ENCODE results near the gene ITPKB.

GRCh38 chr1:226634166-226634588, 104.9 kb downstream of the ITPKB start:
- peak; percentile 90 to 99 for TF ChIP-seq CTCF (conservative IDR thresholded peaks at IDR 0.05; ENCODE audit: low read depth in 2 of 2)
- TF ChIP-seq EZH2 (IDR thresholded peaks at IDR 0.05; ENCODE audit: low read depth, unreplicated experiment), result no peak
- TF ChIP-seq POLR2AphosphoS5 (IDR thresholded peaks at IDR 0.05; ENCODE audit: low read depth), result no peak
- no peak for TF ChIP-seq ZNF114 (CRISPR knock-in tag; IDR thresholded peaks at IDR 0.05)
- no peak for TF ChIP-seq REST (IDR thresholded peaks at IDR 0.05; ENCODE audit: unreplicated experiment)
- TF ChIP-seq STAT1 (IDR thresholded peaks at IDR 0.05; ENCODE audit: unreplicated experiment), result no peak
- no peak for TF ChIP-seq ZNF462 (CRISPR knock-in tag; IDR thresholded peaks at IDR 0.05)
- TF ChIP-seq EZH2phosphoT487 (IDR thresholded peaks at IDR 0.05; ENCODE audit: unreplicated experiment), result no peak
- no peak for TF ChIP-seq ZNF331 (CRISPR knock-in tag; IDR thresholded peaks at IDR 0.05; ENCODE audit: low read depth)
- TF ChIP-seq CREB1 (CRISPR knock-in tag; IDR thresholded peaks at IDR 0.05; ENCODE audit: low read depth), result no peak

Data from GM23338 (cell line).